ENCODE measurements around the gene CHD6.

The CHD6 gene, protein sequence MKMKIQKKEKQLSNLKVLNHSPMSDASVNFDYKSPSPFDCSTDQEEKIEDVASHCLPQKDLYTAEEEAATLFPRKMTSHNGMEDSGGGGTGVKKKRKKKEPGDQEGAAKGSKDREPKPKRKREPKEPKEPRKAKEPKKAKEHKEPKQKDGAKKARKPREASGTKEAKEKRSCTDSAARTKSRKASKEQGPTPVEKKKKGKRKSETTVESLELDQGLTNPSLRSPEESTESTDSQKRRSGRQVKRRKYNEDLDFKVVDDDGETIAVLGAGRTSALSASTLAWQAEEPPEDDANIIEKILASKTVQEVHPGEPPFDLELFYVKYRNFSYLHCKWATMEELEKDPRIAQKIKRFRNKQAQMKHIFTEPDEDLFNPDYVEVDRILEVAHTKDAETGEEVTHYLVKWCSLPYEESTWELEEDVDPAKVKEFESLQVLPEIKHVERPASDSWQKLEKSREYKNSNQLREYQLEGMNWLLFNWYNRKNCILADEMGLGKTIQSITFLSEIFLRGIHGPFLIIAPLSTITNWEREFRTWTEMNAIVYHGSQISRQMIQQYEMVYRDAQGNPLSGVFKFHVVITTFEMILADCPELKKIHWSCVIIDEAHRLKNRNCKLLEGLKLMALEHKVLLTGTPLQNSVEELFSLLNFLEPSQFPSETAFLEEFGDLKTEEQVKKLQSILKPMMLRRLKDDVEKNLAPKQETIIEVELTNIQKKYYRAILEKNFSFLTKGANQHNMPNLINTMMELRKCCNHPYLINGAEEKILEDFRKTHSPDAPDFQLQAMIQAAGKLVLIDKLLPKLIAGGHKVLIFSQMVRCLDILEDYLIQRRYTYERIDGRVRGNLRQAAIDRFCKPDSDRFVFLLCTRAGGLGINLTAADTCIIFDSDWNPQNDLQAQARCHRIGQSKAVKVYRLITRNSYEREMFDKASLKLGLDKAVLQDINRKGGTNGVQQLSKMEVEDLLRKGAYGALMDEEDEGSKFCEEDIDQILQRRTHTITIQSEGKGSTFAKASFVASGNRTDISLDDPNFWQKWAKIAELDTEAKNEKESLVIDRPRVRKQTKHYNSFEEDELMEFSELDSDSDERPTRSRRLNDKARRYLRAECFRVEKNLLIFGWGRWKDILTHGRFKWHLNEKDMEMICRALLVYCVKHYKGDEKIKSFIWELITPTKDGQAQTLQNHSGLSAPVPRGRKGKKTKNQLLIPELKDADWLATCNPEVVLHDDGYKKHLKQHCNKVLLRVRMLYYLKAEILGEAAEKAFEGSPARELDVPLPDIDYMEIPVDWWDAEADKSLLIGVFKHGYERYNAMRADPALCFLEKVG (N-terminal part only)
- long read RNA-seq, donor 1, transcript CHD6-208 (3 exons, 2,829 nt), result major isoform, 14 of 15 reads
- long read RNA-seq, donor 1, partial matches to known transcripts, result 0 of 15 reads
- long read RNA-seq, donor 1, other reads (novel, unspliced or antisense), result 0 of 15 reads
- long read RNA-seq, donor 2, transcript CHD6-208 (3 exons, 2,829 nt), result major isoform, 8 of 10 reads
- long read RNA-seq, donor 2, partial matches to known transcripts, result 0 of 10 reads
- long read RNA-seq, donor 2, other reads (novel, unspliced or antisense), result 0 of 10 reads
- long read RNA-seq, donor 3, transcript CHD6-208 (3 exons, 2,829 nt), result major isoform, 10 of 18 reads
- long read RNA-seq, donor 3, partial matches to known transcripts, result 6 of 18 reads
- long read RNA-seq, donor 3, other reads (novel, unspliced or antisense), result 0 of 18 reads
- long read RNA-seq, donor 4, transcript CHD6-208 (3 exons, 2,829 nt), result major isoform, 11 of 18 reads
- long read RNA-seq, donor 4, partial matches to known transcripts, result 6 of 18 reads
- long read RNA-seq, donor 4, other reads (novel, unspliced or antisense), result 0 of 18 reads
- long read RNA-seq, donor 5, partial matches to known transcripts, result 0 of 5 reads
- long read RNA-seq, donor 5, other reads (novel, unspliced or antisense), result 0 of 5 reads
- long read RNA-seq, donor 6, transcript CHD6-208 (3 exons, 2,829 nt), result major isoform, 8 of 13 reads
- long read RNA-seq, donor 6, partial matches to known transcripts, result 5 of 13 reads
- long read RNA-seq, donor 6, other reads (novel, unspliced or antisense), result 0 of 13 reads
- long read RNA-seq, donor 7, transcript CHD6-208 (3 exons, 2,829 nt), result major isoform, 22 of 31 reads
- long read RNA-seq, donor 7, partial matches to known transcripts, result 9 of 31 reads
- long read RNA-seq, donor 7, other reads (novel, unspliced or antisense), result 0 of 31 reads
- long read RNA-seq, donor 8, transcript CHD6-208 (3 exons, 2,829 nt), result major isoform, 13 of 15 reads
- long read RNA-seq, donor 8, partial matches to known transcripts, result 0 of 15 reads
- long read RNA-seq, donor 8, other reads (novel, unspliced or antisense), result 0 of 15 reads

- peak; percentile 91 for DNase-seq
Measured at GRCh38 chr20:41617902-41618806, at the start of gene CHD6. CHD6 (minus strand) TSS chr20:41618377; CDS start chr20:41551337, 67,040 bp downstream.

DNA sequence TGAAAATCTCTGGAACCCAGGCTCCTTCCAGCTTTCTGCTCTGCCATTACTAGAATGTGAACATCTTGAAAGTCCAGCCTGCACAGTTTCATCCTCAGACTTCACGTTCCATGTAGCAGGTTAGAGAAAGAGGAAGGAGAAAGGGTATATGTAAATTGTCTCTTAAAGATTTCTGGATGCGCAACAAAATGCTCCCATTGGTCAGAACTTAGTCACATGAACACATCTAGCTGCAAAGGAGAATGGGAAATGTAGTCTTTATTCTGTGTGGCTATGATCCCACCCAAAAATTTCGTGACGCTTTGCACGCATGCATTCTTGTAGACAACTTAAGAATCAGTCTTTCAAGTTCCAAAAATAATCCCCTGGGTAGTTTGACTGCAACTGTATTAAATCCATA is 46.4 kb upstream of the CHD6 start:
- no peak for DNase-seq

DNA sequence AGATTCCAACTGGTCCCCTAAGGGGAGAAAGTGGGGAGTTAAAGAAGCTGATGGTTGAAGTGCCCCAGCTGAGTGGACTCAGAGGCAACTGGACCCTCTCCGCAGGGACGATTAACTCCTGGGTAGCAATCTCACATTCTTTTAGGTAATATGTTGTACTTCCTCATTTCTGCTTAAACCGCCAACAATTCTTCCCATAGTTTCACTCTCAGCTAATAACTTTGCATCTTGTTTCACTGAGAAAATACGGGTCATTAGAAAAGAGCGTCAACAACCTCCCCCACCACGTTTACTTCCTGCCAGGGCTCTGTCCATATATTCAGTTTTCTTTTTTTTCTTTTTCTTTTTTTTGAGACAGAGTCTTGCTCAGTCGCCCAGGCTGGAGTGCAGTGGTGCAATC is 39.5 kb upstream of the CHD6 start:
- no peak for DNase-seq

DNA sequence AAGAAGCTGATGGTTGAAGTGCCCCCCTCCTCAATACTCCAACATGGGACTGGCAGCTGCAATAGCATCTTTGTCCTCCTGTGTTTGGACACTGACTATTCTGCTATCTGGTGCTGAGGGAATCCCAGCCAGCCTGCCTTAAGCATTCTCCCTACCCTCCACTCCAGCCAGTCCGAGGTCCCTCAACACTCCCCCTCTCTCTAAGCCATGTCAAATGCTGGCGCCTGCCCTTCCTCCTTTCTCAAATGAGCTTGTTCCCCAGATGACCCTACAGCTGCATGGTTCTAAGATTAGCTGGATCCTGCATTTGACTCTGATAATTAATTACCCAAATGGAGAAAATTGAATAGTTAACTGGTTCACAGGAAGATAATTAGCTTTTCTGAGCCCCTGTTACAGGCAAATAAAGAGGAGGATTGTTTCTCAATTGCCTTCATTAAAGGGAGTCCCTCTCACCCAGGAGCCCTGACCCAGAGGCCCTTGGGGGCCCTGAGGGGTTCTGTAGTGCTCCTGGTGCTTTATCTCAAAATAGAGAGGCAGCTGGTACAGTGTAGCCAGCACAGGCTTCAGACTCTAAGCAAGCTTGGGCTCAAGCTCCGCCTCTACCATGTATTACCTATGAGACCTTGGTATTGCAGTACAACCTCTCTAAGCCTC is 37.9 kb upstream of the CHD6 start:
- DNase-seq, result no peak

DNA sequence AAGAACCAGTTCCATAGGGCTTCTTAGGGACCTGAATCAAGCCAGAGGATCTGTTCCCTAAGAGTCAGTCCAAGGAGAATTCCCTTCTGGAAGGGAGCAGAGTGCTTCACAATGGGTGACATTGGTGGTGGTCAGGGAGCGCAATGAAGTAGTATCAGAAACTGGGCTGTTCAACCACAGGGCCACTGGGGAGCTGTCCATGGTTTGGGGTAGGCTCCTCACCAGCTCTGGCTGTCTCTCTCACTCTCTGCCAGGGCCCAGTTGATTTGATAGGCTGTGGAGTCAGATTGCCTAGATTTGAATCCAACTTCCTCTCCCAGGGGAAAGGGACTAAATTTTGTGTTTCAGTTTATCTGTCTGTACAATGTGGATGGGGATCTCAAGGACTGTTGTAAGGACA is 36.7 kb upstream of the CHD6 start:
- DNase-seq, result no peak

DNA sequence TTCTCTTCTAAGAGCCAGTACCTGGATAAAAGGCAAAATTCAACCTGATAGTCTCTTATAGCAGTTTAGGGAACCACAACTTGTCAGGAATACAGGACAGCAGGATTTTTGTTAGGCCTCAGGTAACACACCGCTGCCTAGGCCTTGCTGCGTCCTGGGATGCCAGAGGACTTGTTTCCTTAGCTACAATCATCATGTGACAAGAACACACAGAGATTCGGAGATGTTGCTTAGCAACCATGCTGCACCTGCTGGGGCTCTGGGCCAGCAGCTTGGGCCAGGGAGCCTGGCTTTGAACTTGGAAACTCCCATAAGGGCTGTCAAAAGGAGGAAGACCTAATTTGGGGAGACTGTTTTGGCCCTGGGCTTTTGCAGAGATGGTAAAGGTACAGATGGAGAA is 36.1 kb upstream of the CHD6 start:
- DNase-seq, result no peak

DNA sequence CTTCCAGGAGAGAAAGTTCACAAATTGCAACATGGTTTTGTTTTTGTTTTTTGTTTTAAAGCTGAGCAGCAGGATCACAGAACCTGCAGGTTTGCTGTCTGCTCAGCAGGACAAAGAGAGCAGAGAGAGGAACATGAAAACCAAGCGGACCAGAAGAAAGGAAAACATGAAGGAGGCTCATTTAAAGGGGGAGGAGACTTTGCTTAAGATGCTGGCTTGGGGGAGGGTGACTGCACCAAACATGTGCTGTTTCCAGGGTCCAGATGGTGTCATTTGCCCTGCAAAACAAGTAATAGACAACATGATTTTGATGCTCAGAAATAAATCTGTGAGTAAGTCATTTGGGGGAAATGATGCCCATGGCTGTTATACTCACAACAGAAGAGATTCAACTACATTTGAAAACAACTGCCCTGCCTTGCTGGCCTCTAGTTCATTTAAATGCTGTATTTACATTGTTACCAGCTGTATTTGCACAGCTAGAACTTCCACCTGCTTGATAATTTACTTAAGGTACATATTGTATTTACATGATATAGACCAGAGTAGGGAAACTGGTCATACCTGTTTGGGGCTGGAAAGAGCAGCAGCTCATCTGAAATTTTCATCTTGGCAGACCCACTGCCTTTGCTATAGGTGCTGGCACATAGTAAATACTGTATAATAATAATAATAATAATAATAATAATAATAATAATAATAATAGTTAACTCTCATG is 32.2 kb upstream of the CHD6 start:
- peak; percentile 4 for DNase-seq

- DNase-seq, result peak; percentile 11
Measured at GRCh38 chr20:41649489-41649888, 31.3 kb upstream of the CHD6 start.

DNA sequence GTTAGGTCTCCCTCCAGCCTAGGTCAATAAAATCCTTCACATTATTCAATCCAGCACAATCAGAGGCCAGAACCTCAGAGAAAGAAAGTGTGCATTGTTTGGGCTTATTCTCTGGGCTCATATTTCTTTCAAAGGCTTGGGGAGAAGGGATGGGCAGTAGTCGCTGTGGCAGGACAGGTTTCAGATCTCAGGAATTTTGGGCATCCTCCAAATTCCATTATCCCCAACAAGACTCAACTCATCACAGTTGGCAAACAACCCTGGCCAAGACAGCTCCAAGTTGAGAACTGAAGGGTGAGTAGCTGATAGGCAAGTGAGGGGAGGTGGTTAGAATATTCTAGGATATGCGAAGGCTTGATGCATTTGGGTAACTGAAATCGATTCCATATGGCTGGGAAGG is 27.2 kb upstream of the CHD6 start:
- no peak for DNase-seq

DNA sequence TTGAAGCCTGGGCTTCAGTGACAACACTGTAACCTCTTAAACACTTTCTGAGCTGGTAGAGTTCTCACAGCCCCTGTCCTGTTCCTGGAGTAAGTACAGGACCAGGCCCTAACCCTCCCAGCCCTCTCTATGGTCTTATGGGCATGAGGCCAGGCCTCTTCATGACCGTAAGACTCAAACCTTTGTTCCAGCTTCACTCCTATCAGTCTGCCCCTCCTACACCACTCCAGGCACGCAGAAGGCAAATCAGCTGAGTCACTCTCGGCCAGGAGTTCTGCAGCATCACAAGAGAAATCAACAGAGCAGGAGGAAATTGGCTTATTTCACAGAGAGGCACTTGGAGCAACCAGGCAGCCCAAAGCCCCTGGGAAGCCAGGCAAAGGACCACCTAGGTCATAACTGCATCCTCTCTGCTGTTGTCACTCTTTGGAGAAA is 25.3 kb upstream of the CHD6 start:
- DNase-seq, result no peak

DNA sequence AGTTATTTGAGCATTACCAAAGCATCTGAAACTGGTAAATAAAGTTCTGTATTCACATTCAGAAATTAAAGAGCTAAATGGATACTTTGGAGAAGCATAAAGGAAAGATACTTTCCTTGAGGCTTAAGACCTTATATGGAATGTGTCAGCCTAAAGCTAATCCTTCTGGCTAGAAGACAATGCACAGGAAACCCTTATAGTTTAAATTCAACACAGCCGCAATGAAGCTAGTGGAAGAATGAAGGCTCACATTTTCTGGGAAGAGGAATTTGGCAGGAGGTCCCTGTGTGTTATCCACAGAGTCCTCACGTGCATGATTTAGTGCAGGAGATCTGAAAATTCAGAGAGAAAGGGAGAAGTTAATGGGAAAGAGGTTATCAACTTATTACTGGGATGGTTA is 21.5 kb upstream of the CHD6 start:
- DNase-seq, result no peak

DNA sequence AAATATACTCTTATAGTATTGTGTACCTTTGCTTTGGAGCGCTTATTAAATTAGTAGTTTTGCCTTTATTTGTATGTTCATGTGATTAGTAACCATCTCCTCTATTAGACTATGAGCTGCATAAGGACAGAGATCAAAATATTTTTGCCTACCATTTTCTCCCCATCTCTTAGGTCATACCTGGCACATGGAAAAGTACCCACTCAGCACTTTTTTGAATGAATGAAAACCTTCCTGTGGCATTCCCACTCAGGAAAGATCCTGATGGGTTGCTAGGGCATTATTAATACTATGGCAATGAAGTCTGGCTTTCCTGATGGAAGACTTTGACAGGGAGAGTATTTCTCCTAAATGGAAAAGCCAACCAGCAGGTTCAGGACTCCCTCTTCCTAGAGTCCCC is 20.3 kb upstream of the CHD6 start:
- DNase-seq, result no peak

- DNase-seq, result no peak
Measured at GRCh38 chr20:41635158-41635557, 17.0 kb upstream of the CHD6 start.

DNA sequence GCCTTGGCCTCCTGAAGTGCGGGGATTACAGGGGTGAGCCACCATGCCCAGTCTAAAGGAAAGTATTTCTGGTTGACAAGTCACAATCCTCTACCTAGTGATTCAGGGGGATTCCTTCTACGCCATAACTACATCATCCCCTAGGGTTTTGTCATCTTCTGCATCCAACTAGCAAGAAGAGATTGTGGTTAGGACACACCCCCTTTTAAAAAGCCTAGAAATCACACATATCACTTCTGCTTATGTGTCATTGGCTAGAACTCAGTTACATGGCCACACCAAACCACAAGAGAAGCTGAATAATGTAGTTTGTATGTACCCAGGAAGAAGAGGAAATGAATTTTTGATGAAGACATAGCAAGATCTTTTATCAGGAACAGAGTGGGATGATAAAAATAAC is 14.7 kb upstream of the CHD6 start:
- DNase-seq, result no peak

DNA sequence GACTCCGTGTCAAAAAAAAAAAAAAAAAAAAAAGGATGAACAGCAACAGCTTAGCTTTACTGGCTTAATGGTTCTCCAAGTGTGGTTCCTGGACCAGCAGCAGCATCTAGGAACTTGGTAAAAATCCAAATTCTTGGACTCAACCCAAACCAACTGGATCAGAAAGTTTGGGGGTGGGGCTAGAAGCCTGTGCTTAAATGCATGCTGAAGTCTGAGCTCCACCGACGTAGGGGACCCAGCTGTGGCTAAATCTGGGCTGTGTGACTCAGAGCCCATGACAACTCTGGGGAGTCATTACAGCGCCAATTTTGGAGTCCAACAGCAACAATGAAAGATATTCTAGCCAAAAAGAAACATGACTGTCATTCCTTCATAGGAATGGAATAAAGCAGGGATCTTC is 13.6 kb upstream of the CHD6 start:
- no peak for DNase-seq

DNA sequence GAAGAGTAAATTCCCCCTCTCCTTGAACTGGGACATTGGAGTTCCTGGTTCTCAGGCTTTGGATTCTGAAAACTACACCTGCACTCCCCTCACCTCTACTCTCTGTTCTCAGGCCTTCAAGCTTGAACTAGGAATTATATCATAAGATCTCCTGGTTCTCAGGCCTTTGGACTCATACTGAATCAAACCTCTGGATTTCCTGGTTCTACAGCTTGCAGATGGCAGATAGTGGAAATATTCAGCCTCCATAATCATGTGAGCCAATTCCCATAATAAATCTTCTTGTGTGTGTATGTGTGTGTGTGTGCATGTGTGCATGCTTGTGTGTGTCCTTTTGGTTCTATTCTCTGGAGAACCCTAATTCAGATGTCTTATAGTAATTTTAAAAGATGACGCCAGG is 12.7 kb upstream of the CHD6 start:
- DNase-seq, result no peak

DNA sequence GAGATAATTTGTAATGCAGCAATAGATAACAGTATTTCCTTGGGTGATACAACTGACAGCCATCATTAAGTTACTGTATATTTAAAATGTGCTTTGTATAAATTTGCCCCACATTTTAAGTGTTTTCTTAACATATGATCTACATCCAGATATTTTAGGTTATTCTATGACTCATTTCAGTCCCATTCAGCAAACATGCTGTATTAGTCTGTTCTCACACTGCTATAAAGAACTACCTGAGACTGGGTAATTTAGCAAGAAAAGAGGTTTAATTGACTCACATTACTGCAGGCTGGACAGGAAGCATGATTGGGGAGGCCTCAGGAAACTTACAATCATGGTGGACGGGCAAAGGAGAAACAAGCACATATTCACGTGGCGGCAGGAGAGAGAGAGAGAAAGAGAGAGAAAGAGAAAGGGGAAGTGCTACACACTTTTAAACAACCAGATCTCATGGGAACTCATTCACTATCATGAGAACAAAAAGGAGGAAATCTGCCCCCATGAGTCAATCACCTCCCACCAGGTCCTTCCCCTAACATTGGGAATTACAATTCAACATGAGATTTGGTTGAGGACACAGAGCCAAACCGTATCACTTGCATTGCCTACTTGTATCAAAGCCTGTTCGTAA is 9.6 kb upstream of the CHD6 start:
- no peak for DNase-seq
